Endometrium (tissue), 2 donors: ENCODE measurements around the gene PIPOX.
"Not testable (repeated sequence)": the region's sequence is repeated elsewhere in the genome, so short reads cannot be mapped to it uniquely, and the experiment has no call there.

Experiments used
- FAIRE-seq: peaks from 2 replicates; lab custom pipeline; 2012; peaks lifted over from hg19 to GRCh38; lab: Jason Lieb, UNC
- donor health status: control.
- donor health status: control.

The PIPOX gene

GRCh38 chr17:29076722-29077121, 33.8 kb downstream of the PIPOX start:
- no peak for FAIRE-seq

GRCh38 chr17:29077320-29077719, 34.4 kb downstream of the PIPOX start:
- no peak for FAIRE-seq

GRCh38 chr17:29078183-29079045, 35.5 kb downstream of the PIPOX start:
- FAIRE-seq = no peak

- FAIRE-seq = no peak
Measured at GRCh38 chr17:29079433-29079832, 36.5 kb downstream of the PIPOX start.

GRCh38 chr17:29079887-29080286, 36.9 kb downstream of the PIPOX start:
- no peak for FAIRE-seq

- FAIRE-seq = no peak
Measured at GRCh38 chr17:29080323-29080722, 37.4 kb downstream of the PIPOX start.

- no peak for FAIRE-seq
Measured at GRCh38 chr17:29080965-29081364, 38.0 kb downstream of the PIPOX start.

- no peak for FAIRE-seq
Measured at GRCh38 chr17:29084541-29085146, 41.7 kb downstream of the PIPOX start.

GRCh38 chr17:29085223-29085622, 42.3 kb downstream of the PIPOX start:
- FAIRE-seq = no peak

- no peak for FAIRE-seq
Measured at GRCh38 chr17:29086628-29087332, 43.8 kb downstream of the PIPOX start.

GRCh38 chr17:29088782-29089181, 45.8 kb downstream of the PIPOX start:
- FAIRE-seq = not testable (repeated sequence)

GRCh38 chr17:29089601-29090044, 46.7 kb downstream of the PIPOX start:
- no peak for FAIRE-seq

- FAIRE-seq = no peak
Measured at GRCh38 chr17:29090108-29090507, 47.2 kb downstream of the PIPOX start.

- FAIRE-seq = no peak
Measured at GRCh38 chr17:29090750-29091605, 48.0 kb downstream of the PIPOX start.

GRCh38 chr17:29091606-29092289, 48.8 kb downstream of the PIPOX start:
- no peak for FAIRE-seq

- FAIRE-seq = no peak
Measured at GRCh38 chr17:29093090-29093871, 50.3 kb downstream of the PIPOX start.

GRCh38 chr17:29094101-29094708, 51.3 kb downstream of the PIPOX start:
- FAIRE-seq = no peak

- no peak for FAIRE-seq
Measured at GRCh38 chr17:29095439-29095838, 52.5 kb downstream of the PIPOX start.

- no peak for FAIRE-seq
Measured at GRCh38 chr17:29096094-29096493, 53.2 kb downstream of the PIPOX start.

- no peak for FAIRE-seq
Measured at GRCh38 chr17:29099527-29099926, 56.6 kb downstream of the PIPOX start.
